ACHN (cell line): ENCODE measurements around the gene NYAP2.

Experiments used
- DNase-seq: peaks from one replicate; pipeline ENCODE4 v3.0.0-alpha.2; 2015
- in situ Hi-C: cut with HindIII; loops from 2 replicates; pipeline ENCODE4 v1.10.0; 2017; ENCODE audit warnings: low sequenced_read_pairs, low pct_ligation_motif_present, low pct_unique_long_range_greater_than_20kb

The NYAP2 gene

DNA sequence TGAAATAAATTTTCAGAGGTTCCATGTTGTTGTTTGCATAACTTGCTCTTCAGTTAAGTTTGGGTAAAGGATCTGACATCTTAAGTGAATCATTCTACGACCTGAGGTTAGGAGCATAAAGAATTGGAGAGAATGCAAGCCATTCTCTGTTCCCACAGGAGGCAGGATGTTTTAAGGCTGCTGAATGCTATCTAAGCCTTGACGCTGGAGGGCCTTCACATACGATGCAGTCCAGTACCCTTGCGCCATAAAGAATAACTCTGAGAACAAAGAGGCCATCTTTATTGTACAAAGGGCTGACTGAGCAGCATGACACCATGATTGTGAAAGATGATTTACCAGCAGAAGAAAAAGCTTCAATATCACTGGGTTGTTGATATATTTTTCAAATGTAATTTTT is 198.4 kb downstream of the NYAP2 start:
- in situ Hi-C loops = no loop called here

DNA sequence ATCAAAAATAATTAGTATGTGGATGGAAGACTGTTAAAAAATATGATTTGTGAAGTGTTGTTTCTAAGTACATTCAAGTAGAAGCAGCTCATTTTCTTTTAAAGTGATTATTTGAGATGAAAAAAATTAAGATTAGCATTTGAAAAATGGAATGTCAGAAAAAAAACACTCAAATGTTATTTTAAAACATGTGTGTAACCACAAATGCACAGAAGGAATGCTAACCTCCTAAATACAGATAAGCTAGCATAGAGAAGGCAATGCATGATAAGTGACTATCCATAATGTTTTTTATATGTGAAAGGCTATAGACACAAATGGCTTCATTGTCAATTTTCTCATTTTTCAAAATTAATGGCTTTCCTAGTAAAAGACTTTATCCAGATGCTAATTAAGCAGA is 198.9 kb downstream of the NYAP2 start:
- no peak for DNase-seq
- in situ Hi-C loops = no loop called here

More for the DNA sequence above, 198.4 kb downstream of the NYAP2 start:
- DNase-seq = no peak

DNA sequence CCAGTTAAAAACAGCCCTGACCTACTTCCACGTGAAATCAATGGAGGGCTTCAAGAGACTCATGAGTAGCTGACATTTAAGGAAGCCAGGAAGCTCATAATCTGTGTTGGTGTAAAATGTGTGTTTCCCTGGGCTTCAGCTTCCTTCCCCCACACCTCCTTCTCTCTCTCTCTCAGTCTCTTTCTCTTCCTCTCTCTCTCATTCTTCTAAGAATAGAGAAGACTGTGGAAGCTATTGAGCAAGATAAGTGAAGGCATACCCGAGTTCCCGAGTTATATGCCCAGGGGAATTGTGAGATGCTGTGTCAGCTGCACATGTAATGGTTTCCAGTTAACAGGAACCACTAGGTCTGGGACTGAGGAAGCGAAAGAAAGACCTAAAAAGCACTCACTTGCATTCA is 199.4 kb downstream of the NYAP2 start:
- in situ Hi-C loops = no loop called here
- no peak for DNase-seq

DNA sequence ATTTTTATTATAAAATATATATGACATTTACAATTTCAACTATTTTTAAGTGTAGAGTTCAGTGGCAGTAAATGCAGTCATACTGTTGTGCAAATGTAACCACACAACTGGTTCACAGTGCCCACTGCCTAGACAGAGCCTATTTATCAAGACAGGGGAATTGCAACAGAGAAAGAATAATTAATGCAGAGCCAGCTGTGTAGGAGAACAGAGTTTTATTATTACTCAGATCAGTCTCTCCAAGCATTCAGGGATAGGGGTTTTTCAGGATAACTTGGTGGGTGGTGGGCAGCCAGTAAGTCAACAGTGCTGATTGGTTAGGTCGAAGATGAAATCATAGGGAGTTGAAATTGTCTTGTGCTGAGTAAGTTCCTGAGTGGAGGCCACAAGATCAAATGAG is 200.3 kb downstream of the NYAP2 start:
- no peak for DNase-seq
- in situ Hi-C loops = no loop called here

DNA sequence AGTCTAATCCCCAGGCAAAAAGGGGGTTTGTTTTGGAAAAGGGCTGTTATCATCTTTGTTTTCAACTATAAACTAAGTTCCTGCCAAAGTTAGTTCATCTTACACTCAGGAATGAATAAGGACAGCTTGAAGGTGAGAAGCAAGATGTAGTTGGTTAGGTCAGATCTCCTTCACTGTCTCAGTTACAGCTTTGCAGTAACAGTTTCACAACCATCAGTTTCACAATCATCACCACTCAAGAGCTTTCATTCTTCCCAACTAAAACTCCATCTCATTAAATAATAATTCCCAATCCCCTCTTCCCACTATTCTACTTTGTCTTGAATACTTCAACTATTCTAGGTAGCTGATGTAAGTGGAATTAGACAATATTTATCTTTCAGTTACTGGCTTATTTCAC is 200.9 kb downstream of the NYAP2 start:
- in situ Hi-C loops = no loop called here
- DNase-seq = no peak

DNA sequence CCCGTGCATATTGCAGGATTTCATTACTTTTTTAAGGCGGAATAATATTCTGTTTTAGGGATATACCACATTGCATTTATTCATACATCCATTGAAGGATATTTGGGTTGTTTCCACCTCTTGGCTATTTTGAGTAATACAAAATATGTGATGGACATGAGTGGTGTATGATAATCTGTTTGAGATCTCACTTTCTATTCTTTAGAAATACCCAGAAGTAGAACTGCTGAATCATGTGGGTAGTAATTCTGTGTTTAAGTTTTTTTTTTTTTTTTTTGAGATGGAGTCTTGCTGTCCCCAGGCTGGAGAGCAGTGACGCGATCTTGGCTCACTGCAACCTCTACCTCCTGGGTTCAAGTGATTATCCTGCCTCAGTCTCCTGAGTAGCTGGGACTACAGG is 201.4 kb downstream of the NYAP2 start:
- no peak for DNase-seq
- in situ Hi-C loops = no loop called here

DNA sequence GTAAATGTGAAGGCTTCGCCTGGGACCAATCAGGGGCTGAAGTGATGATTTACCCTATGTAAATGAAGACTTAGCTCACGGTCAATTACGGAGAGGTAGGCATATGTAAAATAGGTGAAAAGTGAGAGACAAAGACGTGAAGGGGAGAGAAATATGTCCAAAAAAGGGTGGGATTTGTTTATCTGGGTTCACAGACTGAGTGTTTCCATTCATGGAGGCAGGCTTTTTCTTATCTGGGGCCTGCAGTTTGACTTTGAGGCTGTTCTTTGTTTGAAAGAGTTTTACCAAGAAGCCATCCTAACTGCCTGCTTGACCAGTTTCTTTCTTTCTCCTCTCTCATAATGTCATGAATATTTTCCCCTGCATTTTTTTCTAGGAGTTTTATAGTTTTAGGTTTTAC is 202.7 kb downstream of the NYAP2 start:
- in situ Hi-C loops = no loop called here
- DNase-seq = no peak

DNA sequence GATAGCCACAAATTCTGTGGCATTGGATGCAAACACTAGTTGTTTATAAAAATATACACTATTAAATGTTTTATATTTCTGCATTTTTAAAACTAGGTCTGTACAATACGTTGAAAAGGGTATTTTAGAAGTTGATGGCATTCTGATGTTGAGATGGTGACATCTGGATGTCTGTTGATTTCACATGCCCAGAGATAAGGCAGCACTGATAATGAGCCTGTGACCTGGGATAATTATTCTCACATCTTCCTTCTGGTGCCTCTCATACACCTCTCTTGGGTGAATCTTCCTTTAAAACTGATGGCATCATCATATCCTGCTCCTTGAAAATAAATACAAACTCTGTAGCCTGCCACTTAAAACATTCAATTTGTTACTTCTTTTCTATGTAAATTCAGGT is 208.6 kb downstream of the NYAP2 start:
- in situ Hi-C loops = no loop called here
- no peak for DNase-seq

DNA sequence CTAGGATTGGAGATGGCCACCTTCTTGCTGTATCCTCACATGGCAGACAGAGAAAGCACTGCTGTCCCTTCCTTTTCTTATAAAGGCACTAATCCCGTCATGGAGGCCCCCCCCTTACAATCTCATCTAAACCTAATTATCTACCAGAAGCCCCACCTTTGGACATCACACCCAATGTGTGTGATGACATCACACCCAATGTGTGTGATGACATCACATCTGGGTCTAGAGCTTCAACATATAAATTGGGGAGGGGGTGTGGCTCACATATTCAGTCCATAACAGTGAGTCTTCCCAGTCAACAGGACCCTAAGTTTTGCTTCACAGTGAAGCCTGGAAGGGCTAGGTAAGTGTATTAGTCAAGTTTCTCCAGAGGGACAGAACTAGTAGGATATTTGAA is 213.1 kb downstream of the NYAP2 start:
- no peak for DNase-seq
- in situ Hi-C loops = no loop called here

DNA sequence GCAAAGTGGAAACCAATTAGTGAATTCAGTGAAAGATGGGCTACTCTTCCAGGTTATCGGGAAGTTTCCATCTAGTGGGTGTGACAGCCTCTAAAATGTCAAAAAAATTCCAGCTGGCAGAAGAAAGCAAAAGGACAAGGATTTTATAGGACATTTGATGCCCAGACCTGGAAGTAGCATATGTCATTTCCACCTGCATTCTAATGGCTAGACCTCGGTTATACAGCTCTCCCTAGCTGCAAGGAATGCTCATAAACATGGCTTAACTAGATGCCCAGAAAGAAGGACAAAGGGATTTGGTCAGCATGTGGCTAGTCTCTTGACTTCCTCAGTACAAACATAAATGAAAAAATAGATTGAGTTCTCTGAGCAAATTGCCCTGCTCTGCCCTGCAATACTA is 215.4 kb downstream of the NYAP2 start:
- in situ Hi-C loops = no loop called here
- DNase-seq = no peak

DNA sequence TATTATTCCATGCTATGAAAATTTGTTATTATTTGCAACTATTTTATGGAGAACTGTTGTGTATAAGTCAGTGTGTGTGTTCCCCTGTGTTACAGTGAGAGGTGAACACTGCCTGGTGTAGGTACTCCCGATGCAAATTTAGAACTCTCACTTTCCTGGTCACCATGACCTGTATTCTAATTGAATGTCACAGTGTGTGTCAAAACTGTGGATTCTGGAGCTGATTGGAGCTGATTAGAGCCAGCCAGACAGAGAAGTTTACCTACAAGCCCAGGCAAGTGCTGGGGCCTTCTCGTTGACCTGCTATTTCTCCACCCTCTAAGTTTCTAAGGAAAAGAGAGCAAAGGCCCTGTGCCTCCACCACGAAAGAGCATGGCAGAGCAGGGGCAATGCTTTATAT is 216.0 kb downstream of the NYAP2 start:
- no peak for DNase-seq
- in situ Hi-C loops = no loop called here

DNA sequence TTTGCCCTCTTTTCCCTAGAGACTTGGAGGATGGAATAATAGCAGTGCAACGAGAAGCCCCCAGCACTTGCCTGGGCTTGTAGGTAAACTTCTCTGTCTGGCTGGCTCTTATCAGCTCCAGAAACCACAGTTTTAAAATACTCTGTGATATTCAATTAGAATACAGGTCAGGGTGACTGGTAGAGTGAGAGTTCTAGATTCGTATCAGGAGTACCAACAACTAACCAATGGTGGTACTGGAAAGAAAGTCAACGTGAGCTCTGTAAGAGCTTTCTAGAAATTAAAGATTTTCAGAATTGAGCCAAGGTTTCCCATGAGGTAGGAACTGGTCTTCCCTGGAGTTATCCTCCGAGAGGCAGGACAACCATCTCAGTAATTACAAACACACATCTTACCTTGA is 216.9 kb downstream of the NYAP2 start:
- no peak for DNase-seq
- in situ Hi-C loops = no loop called here

DNA sequence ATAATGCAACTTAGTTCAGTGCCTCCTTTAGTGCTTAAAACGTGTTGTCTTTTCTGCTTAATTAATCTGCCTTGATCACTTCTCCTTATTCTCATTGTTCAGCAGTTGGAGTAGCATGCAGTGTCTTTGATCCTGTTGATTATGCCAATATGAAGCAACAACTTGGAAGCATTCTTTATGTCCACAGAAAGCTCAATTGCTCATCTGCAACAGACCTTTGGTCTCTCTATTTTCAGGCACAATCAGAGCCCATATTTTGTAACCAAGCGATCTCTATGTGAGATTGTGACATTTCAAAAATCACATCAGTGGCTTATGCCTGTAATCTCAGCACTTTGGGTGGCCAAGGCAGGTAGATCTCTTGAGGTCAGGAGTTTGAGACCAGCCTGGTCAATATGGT is 217.3 kb downstream of the NYAP2 start:
- in situ Hi-C loops = no loop called here
- no peak for DNase-seq

DNA sequence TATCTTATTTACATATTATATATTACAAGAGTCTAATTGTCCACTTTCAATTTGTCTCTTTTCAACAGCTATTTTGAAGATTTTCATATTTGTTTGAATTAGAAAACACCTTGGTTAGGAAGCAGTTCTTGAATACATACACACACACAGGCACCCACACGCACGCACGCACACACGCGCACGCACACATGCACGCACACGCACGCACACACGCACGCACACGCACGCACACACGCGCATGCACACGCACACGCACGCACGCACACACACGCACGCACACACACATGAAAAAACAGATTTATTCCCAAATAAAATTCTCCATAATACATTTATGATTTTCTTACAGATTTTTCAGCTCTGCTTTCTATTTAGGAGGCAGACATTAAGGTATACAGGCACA is 220.7 kb downstream of the NYAP2 start:
- no peak for DNase-seq
- in situ Hi-C loops = no loop called here

DNA sequence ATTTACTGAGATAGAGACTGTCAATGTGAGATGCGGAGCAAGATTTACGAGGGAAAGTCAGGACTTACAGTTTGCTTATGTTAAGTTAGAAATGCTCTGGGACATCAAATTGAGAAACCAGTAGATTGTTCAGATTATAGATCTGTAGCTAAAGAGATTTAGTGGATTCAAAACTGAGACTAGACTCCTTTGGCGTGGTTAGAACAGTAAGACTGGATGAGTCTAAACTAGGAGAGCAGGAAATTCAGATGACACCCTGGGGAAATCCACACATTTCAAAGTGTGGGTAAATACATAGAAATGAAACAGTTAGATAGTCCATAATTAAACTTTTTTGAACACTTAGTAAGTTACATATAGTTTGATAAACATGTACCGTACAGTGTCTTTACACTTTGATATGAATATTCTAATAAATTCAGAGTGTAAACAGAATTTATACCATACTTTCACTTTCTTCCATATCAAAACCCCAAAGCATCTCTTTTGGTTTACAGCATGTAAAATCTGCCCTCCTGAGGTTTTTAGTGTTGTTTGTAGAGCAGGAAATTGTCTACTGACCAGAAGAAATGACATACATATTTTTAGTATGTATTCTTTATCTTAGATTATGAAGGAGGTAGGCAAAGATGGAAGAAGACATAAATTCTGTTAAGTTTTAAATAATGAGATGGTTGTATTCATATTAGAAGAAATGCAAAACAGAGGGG is 231.5 kb downstream of the NYAP2 start:
- in situ Hi-C loops = no loop called here
- DNase-seq = no peak

DNA sequence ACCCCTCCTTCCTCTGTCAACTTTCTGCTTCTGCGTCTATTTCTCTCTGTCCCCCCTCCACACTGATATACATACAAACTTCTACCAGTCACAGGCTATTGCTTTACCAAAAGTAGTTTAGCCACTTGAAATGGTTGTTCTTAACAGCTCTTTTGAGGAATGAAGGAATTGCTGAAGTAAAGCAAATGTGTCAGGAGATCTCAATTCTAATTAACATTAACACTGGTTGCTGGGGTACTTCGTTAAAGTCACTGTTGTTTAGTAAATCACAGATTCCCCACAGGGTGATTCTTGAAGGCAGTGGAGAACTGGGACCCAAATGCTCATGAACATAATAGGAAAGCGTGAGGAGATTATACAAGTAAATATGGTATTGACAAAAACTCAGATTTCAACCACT is 232.8 kb downstream of the NYAP2 start:
- DNase-seq = no peak
- in situ Hi-C loops = no loop called here

DNA sequence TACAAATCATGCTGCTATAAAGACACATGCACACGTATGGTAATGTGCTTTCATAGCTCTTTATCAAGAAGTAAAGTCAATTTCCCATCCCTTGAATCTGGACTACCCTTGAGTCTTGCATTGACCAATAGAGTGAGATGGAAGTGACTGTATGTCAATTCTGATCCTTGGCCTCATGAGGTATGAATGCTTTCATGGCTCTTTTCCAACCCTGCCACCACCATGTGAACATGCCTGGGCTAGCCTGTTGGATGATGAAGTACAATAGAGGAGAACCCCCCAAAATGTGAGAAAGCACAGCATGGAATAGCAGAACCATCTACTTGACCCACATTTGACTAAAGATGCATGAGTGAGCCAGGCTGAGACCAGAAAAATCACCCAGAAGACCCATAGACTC is 237.0 kb downstream of the NYAP2 start:
- no peak for DNase-seq
- in situ Hi-C loops = no loop called here

DNA sequence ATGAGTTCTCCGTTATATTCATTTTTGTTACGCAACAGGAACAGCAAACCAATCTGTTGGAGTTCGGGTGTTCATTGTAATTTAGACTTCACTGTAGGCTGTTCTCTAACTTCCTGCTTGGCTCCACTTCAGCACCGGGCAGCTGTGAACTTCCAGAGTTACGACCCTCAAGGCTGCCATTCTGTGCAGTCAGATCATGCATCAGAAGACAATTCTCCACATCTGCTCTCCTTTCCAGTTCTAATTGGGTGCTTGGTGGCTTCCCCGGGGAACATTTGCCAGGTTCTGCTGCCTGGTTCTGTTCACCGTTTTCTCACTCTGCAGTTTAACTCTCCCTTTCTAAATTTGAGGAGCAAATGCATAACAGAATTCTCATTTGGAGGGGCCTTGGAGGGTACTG is 237.7 kb downstream of the NYAP2 start:
- no peak for DNase-seq
- in situ Hi-C loops = no loop called here

DNA sequence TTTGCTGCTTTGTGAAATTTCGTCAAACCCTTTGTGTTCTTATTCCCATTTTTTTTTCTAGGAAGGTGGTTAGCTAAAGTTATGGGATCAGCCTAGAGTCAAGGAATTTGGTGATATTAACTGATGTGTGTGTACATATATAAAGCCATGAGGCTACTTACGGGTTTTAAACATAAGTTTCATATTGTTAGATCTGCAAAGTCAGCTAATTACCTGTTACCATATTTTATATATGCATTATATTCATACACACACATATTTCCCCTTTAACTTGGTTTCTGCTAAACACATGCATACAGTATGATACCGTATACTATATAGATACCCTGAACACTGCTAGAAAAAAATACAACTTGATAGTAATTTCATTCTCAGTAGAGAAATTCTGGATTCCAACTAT is 241.0 kb downstream of the NYAP2 start:
- no peak for DNase-seq
- in situ Hi-C loops = no loop called here

DNA sequence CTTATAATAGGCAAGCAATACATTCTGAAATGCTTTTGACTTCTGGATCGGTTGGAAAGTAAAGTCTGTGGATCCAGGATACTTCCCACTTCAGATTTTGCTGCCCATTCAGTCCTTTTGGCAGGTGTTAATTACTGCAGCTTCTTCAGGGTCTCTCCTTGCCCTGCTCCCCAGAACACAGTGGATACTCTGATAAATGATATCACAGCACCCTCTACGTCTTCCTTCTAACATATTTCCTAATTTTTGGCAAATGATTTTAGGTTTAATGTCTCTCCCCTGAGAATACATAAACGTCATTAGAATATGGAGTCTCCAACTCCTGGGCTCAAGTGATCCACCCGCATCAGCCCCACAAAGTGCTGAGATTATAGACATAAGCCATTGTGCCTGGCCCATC is 249.8 kb downstream of the NYAP2 start:
- in situ Hi-C loops = no loop called here
- no peak for DNase-seq

DNA sequence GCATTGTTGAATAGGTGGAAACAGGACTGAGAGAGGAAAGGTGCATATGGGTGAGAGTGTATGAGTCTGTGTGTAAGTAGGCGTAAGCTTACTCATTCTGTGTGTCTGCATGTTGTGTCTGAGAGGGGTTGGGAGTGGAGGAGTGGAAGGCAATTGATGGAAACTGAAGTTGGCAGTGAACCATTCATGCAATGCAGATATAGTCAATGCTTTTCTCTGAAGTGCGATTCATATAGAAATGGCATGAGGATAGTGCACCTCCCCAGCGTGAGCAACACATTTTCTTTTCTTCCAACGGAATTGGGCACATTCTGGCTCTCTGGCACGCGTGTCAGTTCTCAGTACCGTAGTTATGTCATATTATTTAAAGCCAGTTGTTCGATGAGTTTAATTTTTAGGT is 250.5 kb downstream of the NYAP2 start:
- no peak for DNase-seq
- in situ Hi-C loops = no loop called here
